GM11168 (cell line): ENCODE results near the gene SORCS1.

ENCODE experiments used
- in situ Hi-C: fragments of 300-500 bp; cut with MboI; formaldehyde crosslinking; loops from one replicate; pipeline ENCODE4 v1.12.0; 2022; ENCODE audit warnings: low sequenced_read_pairs; ENCODE audit not compliant: unreplicated experiment

SORCS1 gene

DNA sequence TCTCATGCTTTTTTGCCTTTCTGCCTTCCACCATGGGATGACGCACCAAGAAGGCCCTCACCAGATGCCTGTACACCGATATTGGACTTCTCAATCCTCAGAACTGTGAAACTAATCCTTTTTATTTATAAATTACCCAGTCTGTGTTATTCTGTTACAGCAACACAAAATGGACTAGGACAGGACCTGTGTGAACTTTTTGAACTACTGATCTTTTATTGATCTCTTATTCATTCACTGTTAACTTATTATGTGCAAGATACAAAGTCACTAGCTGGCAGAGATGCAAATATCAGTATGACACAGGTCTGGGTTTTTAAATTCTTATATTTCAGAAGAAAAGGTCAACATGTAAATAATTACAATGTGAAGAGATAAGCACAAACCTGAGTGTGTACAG, 635.8 kb downstream of the SORCS1 start:
- in situ Hi-C loops, result no loop called here

GRCh38 chr10:106525835-106526234, 638.7 kb downstream of the SORCS1 start:
- in situ Hi-C loops, result no loop called here
